HG02610 (cell line): Measurements from ENCODE around the gene CELA1.

Source experiments
- ATAC-seq: cut with Tn5 transposase; IDR thresholded peaks from one replicate; pipeline ENCODE4 v1.9.1; 2021; ENCODE audit warnings: mild to moderate bottlenecking, moderate library complexity; ENCODE audit not compliant: unreplicated experiment

CELA1 gene

GRCh38 chr12:51377099-51377984, 30.9 kb upstream of the CELA1 start:
- ATAC-seq, result no peak

GRCh38 chr12:51374856-51375255, 28.4 kb upstream of the CELA1 start:
- ATAC-seq, result no peak

- no peak for ATAC-seq
Observed at GRCh38 chr12:51374361-51374760, 27.9 kb upstream of the CELA1 start.

GRCh38 chr12:51373187-51373586, 26.7 kb upstream of the CELA1 start:
- no peak for ATAC-seq

- no peak for ATAC-seq
Observed at GRCh38 chr12:51372021-51372420, 25.5 kb upstream of the CELA1 start.

GRCh38 chr12:51371295-51371953, 24.9 kb upstream of the CELA1 start:
- ATAC-seq, result no peak

GRCh38 chr12:51370667-51371066, 24.2 kb upstream of the CELA1 start:
- no peak for ATAC-seq

- no peak for ATAC-seq
Observed at GRCh38 chr12:51369581-51369980, 23.1 kb upstream of the CELA1 start.

- peak; percentile 98 for ATAC-seq
Observed at GRCh38 chr12:51368640-51369517, 22.4 kb upstream of the CELA1 start.

GRCh38 chr12:51365276-51365675, 18.8 kb upstream of the CELA1 start:
- ATAC-seq, result no peak

GRCh38 chr12:51364001-51364400, 17.5 kb upstream of the CELA1 start:
- ATAC-seq, result no peak

GRCh38 chr12:51362747-51363342, 16.4 kb upstream of the CELA1 start:
- ATAC-seq, result no peak

GRCh38 chr12:51362307-51362706, 15.8 kb upstream of the CELA1 start:
- ATAC-seq, result no peak

GRCh38 chr12:51361161-51362016, 14.9 kb upstream of the CELA1 start:
- no peak for ATAC-seq

- ATAC-seq, result no peak
Observed at GRCh38 chr12:51360315-51360714, 13.8 kb upstream of the CELA1 start.

GRCh38 chr12:51359851-51360250, 13.4 kb upstream of the CELA1 start:
- ATAC-seq, result no peak

GRCh38 chr12:51358496-51358895, 12.0 kb upstream of the CELA1 start:
- ATAC-seq, result no peak

GRCh38 chr12:51357374-51358047, 11.0 kb upstream of the CELA1 start:
- ATAC-seq, result peak; percentile 65

- no peak for ATAC-seq
Observed at GRCh38 chr12:51351913-51352532, 5.5 kb upstream of the CELA1 start.
